ENCODE data around the gene RFFL.

The RFFL gene

DNA sequence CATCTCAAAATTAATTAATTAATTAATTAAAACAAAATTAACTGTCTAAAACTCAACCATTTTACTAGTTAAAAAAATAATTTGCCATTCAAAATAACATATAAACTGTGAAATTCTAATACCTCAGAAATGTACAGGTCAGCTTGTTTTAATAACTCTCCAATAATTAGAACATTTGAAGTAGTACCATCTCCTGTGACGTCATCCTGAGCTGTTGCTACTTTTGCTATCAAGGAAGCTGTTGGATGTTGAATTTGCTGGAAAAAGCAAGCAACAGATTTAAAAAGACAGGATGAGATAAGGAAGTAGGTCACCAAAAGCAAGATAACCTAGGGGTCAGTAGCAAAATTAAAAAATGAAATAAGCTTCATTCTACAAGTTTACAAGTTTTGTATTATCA, 105.1 kb downstream of the RFFL start:
- TF ChIP-seq, protein P1, sequence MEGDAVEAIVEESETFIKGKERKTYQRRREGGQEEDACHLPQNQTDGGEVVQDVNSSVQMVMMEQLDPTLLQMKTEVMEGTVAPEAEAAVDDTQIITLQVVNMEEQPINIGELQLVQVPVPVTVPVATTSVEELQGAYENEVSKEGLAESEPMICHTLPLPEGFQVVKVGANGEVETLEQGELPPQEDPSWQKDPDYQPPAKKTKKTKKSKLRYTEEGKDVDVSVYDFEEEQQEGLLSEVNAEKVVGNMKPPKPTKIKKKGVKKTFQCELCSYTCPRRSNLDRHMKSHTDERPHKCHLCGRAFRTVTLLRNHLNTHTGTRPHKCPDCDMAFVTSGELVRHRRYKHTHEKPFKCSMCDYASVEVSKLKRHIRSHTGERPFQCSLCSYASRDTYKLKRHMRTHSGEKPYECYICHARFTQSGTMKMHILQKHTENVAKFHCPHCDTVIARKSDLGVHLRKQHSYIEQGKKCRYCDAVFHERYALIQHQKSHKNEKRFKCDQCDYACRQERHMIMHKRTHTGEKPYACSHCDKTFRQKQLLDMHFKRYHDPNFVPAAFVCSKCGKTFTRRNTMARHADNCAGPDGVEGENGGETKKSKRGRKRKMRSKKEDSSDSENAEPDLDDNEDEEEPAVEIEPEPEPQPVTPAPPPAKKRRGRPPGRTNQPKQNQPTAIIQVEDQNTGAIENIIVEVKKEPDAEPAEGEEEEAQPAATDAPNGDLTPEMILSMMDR (IDR thresholded peaks at IDR 0.05; ENCODE audit: low read length, missing control alignments): no peak
- H3K4me3 ChIP-seq (replicated peaks; ENCODE audit: low read depth, low read length): no peak overlapping the region
- no peak for DNase-seq (ENCODE audit: low read depth)

All from fibroblast of pulmonary artery (primary cell).